HEK293T (cell line): ENCODE data around the gene BORCS8.

ENCODE experiments used
- BHLHE40 ChIP-seq: fragments of 450-650 bp; IDR thresholded peaks from 2 replicates; pipeline ENCODE4 v1.6.1; 2016; ENCODE audit warnings: mild to moderate bottlenecking, moderate library complexity, borderline replicate concordance
- FOXA1 ChIP-seq: fragments of 450-650 bp; IDR thresholded peaks from 2 replicates; pipeline ENCODE4 v1.6.1; 2016; ENCODE audit warnings: mild to moderate bottlenecking
- FOXK2 ChIP-seq: fragments of 450-650 bp; IDR thresholded peaks from 2 replicates; pipeline ENCODE4 v1.6.1; 2016; ENCODE audit warnings: mild to moderate bottlenecking
- NFRKB ChIP-seq: fragments of 450-650 bp; IDR thresholded peaks from 2 replicates; pipeline ENCODE4 v1.6.1; 2016; ENCODE audit warnings: mild to moderate bottlenecking, moderate library complexity
- SP1 ChIP-seq: fragments of 450-650 bp; IDR thresholded peaks from 2 replicates; pipeline ENCODE4 v1.6.1; 2017
- TARDBP ChIP-seq: fragments of 450-650 bp; IDR thresholded peaks from 2 replicates; pipeline ENCODE4 v1.6.1; 2016
- ZNF384 ChIP-seq: fragments of 450-650 bp; IDR thresholded peaks from 2 replicates; pipeline ENCODE4 v1.6.1; 2016

DNA sequence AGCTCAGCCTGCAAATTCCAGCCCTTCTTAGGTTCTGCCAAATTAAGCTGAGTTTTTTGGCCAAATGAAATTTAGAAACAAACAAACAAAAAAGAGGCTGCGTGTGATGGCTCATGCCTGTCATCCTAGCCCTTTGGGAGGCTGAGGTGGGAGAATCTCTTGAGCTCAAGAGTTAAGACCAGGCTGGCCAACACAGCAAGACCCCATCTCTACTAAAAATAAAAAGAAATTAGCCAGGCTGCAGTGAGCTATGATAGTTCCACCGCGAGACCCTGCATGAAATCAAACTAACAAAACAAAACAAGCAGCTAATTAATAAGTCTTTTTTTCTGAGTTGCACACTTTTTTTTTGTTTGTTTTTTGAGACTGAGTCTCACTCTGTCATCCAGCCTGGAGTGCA lies 37.7 kb upstream of the BORCS8 start:
- no peak for TF ChIP-seq NFRKB
- no peak for TF ChIP-seq TARDBP
- no peak for TF ChIP-seq ZNF384
- TF ChIP-seq BHLHE40: no peak
- TF ChIP-seq SP1: no peak
- TF ChIP-seq FOXK2: no peak
- TF ChIP-seq FOXA1: no peak
